HL-60 (cell line): ENCODE results near the gene MORN5.

Source experiments
- CTCF ChIP-seq: IDR thresholded peaks from one replicate; pipeline ENCODE4 v1.5.1; 2011; ENCODE audit warnings: low read length, control low read depth, inconsistent platforms; ENCODE audit not compliant: insufficient read depth
- GABPA ChIP-seq: IDR thresholded peaks from 2 replicates; pipeline ENCODE4 v1.6.1; 2012; ENCODE audit warnings: low read depth
- POLR2AphosphoS5 ChIP-seq: IDR thresholded peaks from 2 replicates; pipeline ENCODE4 v1.6.1; 2012; ENCODE audit warnings: low read depth
- REST ChIP-seq: IDR thresholded peaks from 2 replicates; pipeline ENCODE4 v1.6.1; 2012; ENCODE audit warnings: low read depth; ENCODE audit not compliant: insufficient replicate concordance
- SPI1 ChIP-seq: IDR thresholded peaks from 2 replicates; pipeline ENCODE4 v1.6.1; 2012; ENCODE audit warnings: low read depth, mild to moderate bottlenecking, borderline replicate concordance

GRCh38 chr9:122220673-122221182 lies 61.0 kb downstream of the MORN5 start:
- no peak for TF ChIP-seq CTCF
- TF ChIP-seq GABPA = no peak
- no peak for TF ChIP-seq REST
- no peak for TF ChIP-seq POLR2AphosphoS5
- TF ChIP-seq SPI1 = no peak
